ENCODE data around the gene OR10G7. TPM values are rescaled to one million over a fixed set of nuclear protein-coding genes. Genes with fewer than 3 reads are reported as not detected.

Gene OR10G7
- total RNA-seq, 1 donor = not detected

Other genes starting within 250 kb of the OR10G7 start
- gene OR6M1, start 235.0 kb downstream of the OR10G7 start, total RNA-seq = not detected
- gene TMEM225, start 155.7 kb downstream of the OR10G7 start, total RNA-seq = not detected
- gene OR8D4, start 139.2 kb downstream of the OR10G7 start, total RNA-seq = not detected
- gene OR4D5, start 101.7 kb downstream of the OR10G7 start, total RNA-seq = not detected
- not detected for gene OR6T1, start 97.5 kb downstream of the OR10G7 start, total RNA-seq
- not detected for gene OR10S1, start 63.5 kb downstream of the OR10G7 start, total RNA-seq
- gene OR10G6, start 46.2 kb downstream of the OR10G7 start, total RNA-seq = not detected
- not detected for gene OR10G4, start 28.3 kb downstream of the OR10G7 start, total RNA-seq
- not detected for gene OR10G9, start 18.3 kb downstream of the OR10G7 start, total RNA-seq
- gene OR10G8, start 14.5 kb downstream of the OR10G7 start, total RNA-seq = not detected
- 6.6 TPM for gene VWA5A, start 74.1 kb upstream of the OR10G7 start, total RNA-seq
- gene OR10D3, start 142.0 kb upstream of the OR10G7 start, total RNA-seq = not detected
- gene OR8G1, start 199.8 kb upstream of the OR10G7 start, total RNA-seq = under 0.01 TPM
- gene OR8G5, start 215.1 kb upstream of the OR10G7 start, total RNA-seq = not detected

All from mononuclear cell (primary cell).